Smooth muscle cell of the brain vasculature (primary cell): ENCODE data around the gene FRMD4A.

Source experiments
- DNase-seq: peaks from one replicate; pipeline ENCODE4 v3.0.0-alpha.2; 2012; ENCODE audit warnings: low read depth, low spot score

FRMD4A gene

DNA sequence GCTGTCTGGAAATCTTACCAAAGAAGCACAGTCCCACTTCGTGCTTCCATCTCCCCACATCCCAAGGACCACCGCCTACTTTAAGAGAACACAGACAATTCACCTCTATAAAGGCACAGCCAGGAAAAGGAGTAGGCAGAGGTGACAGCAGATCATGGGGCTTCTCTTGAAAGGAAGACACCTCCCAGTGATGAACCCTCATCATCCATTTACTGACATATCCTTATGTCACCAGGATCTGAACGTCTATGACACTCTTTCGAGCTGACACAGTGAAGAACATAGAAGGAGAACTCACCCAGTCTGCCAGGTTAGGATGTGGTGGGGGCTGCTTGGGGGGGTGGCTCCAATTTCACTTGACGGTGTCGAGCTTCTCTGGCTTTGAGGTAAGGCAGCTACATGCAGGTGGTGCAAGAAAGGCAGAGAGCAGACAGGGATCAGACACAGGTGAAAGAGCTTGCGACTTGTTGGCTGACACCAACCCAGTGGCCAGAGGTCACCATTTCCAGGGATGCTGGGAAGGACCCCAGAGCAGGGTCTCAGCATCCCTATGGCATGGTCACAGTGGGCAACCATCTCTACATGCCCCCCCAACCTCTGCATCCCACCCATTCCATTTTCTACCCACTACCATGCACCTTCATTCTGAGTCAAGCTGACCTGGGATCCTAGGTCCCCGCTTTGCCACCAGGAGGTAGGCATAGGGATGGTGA is 676.5 kb downstream of the FRMD4A start:
- no peak for DNase-seq

DNA sequence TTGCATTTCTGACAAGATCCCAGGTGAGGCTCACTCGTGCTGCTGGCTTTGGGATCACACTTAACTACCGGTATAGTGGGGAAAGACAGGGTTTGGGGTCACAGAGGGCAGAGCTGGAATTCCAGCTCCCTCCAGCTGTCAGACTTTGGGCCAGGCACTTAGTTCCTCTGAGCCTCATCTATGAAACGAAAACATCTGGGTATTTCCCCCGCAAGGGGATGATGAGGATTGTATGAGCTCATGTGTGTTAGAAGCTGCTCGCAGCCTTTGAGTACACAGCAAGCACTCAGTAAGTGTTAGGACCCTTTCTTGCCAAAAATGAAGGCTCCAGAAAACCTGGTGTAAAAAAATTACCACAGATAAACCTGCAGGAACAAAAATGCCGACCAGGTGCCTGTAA is 677.9 kb downstream of the FRMD4A start:
- DNase-seq, result no peak

DNA sequence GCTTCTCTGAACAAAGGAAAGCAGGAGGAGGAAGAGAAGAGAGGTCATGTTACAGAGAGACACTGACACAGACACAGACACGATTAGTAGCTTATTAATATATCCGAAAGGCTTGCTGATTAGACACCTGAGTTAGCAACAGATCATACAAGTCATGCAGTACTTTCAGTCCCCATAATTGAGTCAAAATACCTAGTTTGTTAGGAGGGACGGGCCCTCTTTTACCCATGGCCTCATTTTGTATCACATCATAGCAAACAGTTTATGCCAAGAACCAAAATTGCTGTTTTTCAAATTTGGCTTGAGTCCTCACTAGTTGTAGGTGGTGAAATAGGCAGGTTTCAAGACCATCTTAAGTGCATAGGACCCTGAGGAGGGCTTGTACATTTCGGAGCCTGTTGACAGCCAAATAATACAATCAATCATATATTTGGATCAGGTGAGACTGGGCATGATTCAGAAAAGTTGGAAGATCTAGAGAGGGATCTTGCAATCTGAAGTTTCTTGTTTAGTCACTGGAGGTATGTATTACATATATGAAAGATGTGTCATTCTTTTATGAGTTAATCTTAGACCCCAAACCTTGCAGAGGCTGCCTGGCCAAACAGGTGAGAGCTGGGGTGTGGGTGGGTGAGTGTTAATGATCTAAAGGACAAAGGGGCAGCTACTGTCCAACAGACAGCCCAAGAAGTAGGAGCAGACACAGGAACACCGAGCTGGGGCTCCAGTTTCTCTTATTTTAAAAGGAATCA is 678.6 kb downstream of the FRMD4A start:
- DNase-seq, result no peak

DNA sequence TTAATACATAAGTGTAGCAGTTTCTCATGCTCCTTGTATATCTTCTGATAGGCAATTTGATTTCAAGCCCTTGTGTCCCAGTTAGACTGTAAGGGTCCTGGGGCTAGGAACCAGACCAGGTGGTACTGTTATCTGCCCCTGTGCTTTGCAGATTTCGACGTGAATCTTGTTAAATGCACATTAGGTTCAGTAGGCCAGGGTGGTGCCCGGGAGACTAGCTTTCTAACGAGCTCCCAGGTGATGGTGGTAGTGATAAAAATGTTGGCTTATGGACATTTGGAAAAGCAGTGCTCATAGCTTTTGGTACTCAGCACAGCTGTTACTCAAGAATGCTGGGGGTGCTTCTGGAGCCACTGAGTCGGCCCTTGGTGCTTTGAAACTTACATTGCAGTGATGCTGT is 679.8 kb downstream of the FRMD4A start:
- DNase-seq, result no peak

DNA sequence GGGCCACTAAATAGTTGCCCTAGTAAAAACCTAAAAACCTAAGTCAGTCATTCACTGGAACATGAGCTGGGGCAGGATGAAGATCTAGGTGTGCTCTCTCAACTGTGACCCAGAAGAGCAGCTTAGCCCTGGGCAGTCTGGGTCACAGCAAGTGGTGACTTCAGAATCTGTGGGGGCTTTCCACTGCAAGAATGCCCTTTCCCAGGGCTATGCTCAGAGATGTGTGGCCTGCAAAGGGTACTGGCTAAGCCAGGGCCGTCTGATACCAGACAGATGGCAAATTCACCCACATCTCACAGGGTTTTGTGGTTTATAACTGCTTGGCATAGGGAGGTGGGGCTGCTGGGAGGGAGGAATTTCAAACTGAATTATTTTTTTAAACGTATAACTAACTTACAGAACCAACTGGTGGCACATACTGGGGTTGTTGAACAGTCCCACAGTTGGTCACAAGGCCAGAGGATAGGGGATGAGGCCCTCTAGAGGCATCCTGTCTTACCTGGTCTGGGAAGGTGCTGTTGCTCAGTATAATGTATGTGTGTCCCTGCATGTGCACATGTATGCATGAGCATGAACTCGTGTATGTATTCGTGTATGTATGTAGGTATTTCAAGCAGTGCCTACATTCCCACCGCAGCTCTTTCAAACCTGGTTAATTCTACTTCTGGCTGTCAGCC is 680.7 kb downstream of the FRMD4A start:
- DNase-seq, result no peak

DNA sequence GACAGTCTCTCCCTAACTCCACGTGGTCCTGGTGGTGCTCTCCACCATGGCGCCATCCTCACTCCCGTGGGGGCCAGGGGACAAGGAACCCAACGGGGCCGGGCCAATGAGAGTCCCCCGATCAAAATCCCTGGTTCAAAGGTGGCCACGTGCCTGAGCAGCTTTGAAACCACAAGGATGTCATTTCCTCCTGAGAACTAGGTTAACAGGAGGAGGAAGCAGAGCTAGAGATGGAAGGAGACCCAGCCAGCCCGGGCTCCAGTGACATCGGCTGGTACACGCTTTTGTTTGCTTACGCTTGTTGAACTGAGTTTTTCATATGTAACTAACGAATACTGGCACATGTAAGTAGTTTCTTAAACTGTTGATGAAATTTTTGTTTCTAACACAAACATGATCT is 682.3 kb downstream of the FRMD4A start:
- DNase-seq, result no peak

DNA sequence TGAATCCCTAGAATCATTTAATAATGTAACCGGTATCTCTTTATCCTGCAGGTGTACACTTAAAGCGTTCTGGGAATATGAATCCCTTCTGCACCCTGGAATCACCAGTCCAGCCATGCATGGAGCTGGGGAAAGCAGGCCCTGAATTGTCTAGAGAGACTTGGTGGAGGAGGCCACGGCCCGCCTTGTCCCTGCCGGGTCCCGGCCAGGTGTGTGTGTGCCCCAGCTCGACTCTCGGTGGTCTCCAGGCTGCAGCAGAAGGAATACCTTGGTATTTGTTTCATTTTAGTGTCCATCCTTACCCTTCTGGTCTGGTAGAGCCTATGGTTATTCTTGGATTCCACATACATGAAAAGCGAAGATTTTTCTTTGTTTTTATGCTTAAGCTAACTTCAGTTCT is 685.9 kb downstream of the FRMD4A start:
- no peak for DNase-seq

DNA sequence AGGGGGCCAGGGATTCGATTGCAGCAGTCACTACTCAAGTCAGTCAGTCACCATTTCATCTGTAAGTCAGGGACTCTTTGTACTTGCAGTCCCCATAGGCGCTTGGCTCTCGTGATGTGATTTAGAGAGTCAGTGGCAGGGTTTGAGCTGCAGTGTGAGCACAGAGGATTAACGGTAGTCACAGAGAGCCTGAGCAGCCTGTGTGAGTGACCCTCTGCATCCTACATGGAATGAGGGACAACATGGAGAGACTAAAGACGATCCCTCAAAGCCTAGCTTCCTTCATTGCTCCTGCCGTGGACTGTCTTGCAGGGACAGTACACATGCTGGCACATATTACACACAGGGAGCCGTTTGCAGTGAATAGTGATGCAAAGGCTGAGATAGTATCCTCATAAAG is 687.7 kb downstream of the FRMD4A start:
- DNase-seq, result no peak

DNA sequence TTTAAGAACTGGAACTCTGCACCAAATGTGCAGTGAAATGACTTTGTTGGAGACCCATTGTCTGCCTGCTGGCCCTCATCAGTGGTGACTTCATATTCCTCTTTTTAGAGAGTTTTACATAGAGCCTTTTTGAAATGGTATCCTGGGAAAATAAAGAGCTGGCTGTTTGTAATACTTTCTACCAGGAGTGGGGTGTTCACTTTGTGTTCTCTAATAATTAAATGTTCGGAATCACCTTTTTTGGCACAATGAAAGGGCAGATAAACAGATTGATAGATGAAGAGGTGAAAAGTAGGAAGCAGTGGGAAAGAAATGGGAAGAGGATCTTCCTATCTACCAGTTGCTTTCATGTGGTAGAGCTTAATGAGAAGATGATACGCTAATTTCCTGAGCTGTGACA is 688.4 kb downstream of the FRMD4A start:
- DNase-seq, result no peak

DNA sequence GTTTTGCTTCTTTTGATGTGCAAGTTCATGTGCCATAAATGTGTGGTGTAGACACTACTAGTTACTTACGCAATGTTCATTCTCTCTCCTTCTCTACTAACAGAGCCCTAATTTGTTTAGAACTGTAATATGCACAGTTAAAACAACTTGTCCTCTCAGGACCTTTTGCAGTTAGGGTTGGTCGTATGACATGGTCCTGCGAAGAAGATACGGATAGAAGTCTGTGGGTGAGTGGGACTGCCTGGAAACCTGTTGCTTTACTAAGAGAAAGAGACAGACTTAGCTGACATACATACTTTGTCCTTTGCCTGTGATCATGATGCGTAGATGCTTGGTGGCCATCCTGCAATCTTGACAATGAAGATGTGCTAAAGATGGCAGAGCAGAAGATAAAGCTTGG is 692.8 kb downstream of the FRMD4A start:
- DNase-seq, result no peak

DNA sequence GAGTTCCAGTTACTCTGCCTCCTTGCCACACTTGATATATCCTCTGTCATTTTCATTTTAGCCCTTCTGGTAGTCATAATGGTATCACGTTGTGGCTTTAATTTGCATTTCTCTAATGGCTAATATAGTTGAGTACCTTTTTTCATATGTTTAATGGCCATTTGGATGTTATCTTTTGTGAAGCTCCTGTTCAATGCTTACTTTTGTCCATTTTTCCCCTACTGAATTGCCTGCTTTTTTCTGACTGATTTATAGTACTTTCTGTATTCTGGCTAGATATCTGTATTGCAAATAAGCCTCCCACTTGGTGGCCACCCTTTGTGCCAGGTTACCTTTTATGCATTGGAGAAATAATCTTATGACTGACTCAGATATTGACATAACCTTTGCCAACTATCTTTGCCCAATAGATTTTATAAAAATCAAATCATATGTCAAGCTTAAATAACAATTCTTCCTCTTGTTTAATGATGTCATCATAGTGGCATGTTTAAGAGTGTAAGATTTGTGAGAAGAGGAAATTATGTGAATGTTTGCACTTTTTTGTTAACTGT is 693.3 kb downstream of the FRMD4A start:
- DNase-seq, result no peak

DNA sequence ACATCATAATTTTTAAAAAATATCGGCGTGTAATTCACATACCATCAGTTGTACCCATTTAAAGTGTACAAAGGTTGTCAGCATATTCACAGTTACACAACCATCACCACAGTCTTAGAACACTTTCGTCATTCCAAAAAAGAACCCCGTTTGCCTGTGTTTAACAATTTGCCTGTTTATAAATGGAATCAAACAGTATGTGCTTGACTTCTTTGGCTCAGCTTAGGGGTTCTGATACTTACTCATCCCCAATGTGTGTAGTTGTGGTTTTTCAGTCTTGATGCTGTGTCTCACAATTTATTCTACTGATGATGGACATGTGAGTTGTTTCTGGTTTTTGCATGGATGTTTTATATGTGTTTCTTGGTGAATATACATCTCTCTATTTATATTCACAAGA is 693.9 kb downstream of the FRMD4A start:
- DNase-seq, result no peak

DNA sequence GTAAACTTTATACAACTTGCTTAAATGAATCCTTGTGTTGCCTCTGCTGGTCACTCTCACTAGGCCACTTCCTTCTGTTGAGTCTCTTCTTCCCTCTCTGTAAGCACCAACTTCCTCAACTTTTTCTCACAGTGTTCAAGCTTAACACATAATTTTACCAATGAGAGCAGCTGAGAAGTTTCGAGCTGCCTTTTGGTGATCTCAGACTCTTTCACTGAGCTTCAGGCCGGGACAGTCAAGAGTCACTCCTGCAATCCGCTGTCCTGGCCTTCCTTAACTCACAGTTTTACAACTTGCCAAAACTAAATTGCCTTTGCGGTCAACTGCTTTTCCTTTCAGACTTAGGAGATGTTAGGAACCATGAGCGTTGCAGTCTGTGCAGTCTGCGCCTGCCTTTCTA is 696.5 kb downstream of the FRMD4A start:
- no peak for DNase-seq

DNA sequence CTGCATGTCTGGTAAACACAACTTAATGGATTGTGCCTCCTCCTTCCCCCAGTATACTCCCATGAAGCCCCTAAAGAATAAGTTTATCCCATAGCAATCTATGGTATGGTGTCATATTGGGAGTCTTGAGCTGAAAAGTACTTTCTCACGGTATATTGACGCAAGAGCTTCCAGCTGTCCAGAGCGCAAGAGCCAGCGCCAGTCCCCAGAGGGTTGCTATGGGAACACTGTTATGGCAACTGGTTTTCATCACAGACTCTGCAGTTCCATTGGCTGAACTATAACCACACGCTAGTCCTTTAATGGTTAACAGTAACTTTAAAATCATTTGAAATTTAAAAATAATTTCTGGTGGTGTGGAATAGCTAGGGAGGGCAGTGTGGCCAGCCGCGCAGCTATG is 697.0 kb downstream of the FRMD4A start:
- DNase-seq, result peak; percentile 80

DNA sequence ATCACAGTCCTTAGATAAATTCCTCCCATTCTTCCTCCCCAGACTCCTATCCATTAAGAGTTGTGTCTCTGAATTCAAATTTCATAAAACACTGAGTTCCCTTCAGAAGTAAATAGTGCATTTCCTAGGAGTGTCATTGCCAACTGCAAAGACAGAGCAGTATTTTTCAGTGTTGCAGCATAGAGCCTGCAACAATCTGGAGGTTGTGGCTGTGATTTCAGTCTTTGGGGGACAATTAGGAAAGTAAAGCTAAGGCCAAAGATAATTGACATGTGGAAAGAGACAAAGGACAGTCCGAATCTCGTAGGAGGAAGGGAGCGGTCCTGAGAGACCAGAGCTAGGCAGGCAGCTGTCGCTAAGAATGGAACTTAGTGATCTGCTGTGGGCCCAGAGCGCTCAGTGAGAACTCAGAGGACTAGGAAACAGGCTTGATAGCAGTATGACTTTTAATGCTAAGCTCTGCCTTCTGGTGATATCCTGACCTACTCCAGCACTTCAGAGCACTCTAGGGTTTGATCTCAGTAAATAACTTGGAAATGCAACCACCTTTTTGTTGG is 697.8 kb downstream of the FRMD4A start:
- no peak for DNase-seq

DNA sequence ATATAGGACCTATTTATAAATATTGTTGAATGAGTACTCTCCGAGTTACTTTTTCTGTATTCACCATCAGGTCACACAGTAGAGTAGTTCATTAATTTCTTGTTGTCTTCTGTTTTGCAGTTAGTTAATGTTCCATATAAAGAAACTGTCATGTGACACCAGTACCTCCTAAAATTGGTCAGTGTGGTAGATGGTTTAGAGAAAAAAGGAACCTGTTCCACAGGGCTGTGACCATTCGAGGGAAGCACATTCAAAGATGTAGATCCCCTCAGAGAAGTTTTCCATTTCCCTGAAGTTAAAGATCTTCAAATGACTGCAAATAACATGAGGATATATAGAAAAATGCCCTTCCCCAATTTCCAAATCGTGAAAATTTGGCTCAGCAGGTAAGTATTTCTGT is 698.3 kb downstream of the FRMD4A start:
- no peak for DNase-seq

DNA sequence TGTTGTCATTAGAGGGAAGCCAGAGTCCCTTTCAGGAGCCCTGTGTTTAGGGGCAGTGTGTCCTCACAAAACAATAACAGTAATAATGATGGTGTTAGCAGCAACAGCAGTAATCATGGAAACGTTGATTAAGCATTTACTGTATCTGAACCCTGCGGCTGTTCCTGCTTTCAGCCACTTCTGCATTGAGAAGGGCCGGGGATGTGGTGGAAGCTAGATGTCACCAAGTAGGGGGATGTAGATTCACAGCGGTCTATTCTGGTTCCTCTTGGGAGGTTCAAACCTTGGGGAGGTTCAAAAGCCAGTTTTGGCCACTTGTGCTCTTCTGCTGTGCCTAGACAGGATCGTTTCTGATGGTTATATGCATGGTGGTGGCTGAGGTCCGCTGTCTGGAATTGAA is 699.1 kb downstream of the FRMD4A start:
- no peak for DNase-seq

DNA sequence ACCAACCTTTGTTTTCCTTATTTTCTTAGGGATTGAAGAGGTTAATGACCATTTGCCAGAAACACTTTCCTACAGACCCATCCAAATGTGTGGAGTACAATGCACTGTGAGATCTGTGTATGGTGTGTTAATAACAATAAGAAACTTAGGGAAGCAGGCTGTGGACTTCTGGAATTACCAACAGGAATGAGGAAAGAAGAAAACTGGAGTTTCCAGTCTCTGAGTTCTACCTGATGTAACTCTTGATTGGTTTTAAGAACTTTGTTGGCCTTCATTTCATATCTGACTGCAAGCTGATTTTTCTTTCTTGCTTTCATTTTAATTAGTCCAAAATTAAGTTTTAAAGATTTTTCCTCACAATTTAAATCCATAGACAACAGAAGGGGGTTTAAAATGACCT is 700.5 kb downstream of the FRMD4A start:
- DNase-seq, result no peak

DNA sequence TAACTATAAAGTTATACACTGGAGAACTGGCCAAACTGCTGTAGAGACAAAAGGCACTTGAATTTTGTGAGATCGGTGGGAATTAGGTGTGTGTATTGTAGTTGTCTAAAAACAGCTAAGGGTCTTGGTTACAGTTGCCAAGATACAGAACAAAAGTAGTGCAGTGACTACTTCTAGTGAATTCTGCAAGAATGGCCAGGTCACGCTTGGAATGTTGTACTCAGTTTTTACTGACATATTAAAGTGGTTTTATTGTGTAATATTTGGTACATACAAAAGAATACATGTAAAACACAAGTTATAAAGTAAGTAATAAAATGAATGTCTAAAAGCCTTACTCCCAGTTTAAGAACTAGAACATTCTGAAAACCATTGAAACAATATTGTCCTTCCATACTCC is 701.6 kb downstream of the FRMD4A start:
- no peak for DNase-seq

DNA sequence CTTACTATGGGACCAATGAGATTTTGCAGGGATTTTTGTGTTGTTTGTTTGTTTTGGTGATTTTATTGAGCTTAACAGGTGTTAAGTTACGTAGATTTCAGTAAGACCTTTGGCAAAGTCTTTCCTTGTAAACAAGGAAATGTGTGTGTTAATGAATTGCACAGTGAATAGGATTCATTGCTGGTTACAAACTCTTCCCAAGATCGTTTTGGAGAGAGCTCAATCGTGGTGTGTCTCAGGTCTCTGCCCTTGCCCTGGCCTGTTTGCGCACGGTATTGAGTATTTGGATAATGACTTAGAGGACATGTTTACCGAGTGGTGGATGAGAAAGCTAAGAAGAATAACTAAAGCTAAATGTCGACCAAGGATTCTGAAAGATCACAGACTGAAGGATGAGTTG is 702.1 kb downstream of the FRMD4A start:
- DNase-seq, result no peak

DNA sequence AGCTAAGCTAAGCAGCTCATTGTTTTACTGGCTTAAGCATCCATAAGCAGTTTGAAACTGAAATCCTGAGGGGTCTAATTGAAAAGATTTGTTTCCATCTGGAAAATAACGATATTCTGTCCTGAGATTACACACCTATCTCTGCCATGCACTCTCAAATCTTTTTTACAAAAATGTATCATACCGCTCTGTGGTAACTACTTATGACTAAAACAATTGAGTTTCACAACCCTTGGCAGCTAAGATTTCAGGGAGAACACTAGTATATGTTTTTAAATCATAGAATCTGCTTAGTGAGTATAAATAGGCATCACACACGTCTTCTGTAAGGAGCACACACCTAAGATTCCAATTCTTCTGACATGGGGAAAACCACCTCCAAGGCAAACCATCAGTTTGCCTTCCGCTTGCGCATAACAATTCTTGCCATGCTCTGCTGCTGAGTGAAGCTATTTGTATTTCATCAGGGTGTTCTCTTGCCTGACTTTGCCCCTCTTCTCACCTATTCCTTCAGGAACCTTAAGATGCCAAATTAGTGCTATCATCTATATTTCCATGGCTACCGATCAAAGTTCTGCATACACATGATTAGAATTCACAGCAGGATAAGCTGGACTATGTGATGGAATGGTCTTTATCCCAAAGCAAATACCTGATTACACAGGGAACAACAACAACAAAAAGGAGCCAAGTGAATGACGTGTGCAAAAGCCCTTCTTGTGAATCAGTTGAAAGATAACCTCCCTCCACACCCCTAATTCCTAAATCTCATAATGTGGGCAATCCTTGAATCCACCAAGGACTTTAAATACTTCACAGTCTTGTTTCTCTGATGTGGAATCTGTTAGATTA is 703.0 kb downstream of the FRMD4A start:
- DNase-seq, result no peak
